BE2C (cell line): ENCODE measurements around the gene ABLIM2.

Source experiments
- DNase-seq: peaks from one replicate; pipeline ENCODE4 v3.0.0-alpha.2; 2020
- H3K27me3 ChIP-seq: fragments of 250-450 bp; sonication (Bioruptor Pico); 2 replicates; pipeline ENCODE4 v1.5.1; 2020; ENCODE audit warnings: mild to moderate bottlenecking
- H3K36me3 ChIP-seq: fragments of 250-450 bp; sonication (Bioruptor Pico); 2 replicates; pipeline ENCODE4 v1.5.1; 2020; ENCODE audit warnings: mild to moderate bottlenecking
- H3K4me1 ChIP-seq: fragments of 250-450 bp; sonication (Bioruptor Pico); 2 replicates; pipeline ENCODE4 v1.5.1; 2020
- H3K4me3 ChIP-seq: 2 replicates; pipeline ENCODE4 v1.5.1; 2011; ENCODE audit warnings: low read depth, low read length
- H3K9me3 ChIP-seq: fragments of 250-450 bp; sonication (Bioruptor Pico); 2 replicates; pipeline ENCODE4 v1.5.1; 2020
- TF ChIP-seq, protein P1 (sequence below): IDR thresholded peaks from 2 replicates; pipeline ENCODE4 v1.5.1; 2012; ENCODE audit warnings: mild to moderate bottlenecking, low read depth, low read length

The ABLIM2 gene

DNA sequence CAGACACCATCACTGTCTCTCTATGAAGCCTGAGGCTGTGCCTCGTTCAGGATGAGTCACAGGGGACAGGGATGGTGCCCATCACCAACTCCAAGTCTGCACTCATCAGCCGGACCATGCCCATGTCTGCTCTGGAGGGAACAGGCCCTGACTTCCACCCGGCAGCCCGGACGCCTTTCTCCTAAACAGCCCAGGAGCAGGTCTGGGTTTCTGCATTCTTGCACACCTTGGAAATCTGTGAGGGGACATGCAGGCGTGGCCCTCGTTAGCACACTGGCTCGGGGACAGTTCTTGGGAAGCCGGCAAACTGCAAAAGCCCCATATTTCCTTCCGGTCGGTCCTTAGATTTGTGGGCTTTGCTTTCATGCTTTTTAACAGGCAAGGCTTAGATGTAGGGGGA is 151.0 kb downstream of the ABLIM2 start:
- Histone ChIP-seq H3K27me3 (no peaks in the 10 kb centered on the region), H3K4me3 (no peak overlapping the region), H3K9me3 (no peaks in the 10 kb centered on the region), H3K4me1 (peaks cover 27% of the 10 kb centered on the region), H3K36me3 (no peaks in the 10 kb centered on the region; the same call in 1 of the 2 replicates)
- TF ChIP-seq, protein P1, sequence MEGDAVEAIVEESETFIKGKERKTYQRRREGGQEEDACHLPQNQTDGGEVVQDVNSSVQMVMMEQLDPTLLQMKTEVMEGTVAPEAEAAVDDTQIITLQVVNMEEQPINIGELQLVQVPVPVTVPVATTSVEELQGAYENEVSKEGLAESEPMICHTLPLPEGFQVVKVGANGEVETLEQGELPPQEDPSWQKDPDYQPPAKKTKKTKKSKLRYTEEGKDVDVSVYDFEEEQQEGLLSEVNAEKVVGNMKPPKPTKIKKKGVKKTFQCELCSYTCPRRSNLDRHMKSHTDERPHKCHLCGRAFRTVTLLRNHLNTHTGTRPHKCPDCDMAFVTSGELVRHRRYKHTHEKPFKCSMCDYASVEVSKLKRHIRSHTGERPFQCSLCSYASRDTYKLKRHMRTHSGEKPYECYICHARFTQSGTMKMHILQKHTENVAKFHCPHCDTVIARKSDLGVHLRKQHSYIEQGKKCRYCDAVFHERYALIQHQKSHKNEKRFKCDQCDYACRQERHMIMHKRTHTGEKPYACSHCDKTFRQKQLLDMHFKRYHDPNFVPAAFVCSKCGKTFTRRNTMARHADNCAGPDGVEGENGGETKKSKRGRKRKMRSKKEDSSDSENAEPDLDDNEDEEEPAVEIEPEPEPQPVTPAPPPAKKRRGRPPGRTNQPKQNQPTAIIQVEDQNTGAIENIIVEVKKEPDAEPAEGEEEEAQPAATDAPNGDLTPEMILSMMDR: no peak
- no peak for DNase-seq

DNA sequence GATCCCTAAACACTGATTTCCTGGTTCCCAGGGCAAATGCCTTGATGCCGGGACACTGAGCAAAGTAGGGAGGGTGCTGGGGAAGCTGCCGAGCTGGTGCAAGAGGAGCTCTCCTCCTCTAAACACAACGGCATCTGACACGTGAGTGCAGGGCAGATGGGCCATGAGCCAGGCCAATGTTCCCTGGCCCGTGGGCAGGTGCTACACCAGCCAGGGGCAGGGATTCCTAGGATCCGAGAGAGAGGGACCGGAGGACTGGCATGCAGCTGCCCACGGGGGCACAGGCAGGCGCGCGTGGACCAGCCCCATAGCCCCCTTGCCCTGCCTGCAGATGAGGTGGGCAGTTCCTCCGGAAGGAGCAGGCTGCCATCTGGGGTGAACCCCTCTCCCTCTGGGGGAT is 152.1 kb downstream of the ABLIM2 start:
- no peak for DNase-seq
- H3K36me3 ChIP-seq: no peaks in the 10 kb centered on the region; the same call in 1 of the 2 replicates
- no peaks in the 10 kb centered on the region for H3K9me3 ChIP-seq
- peaks cover 26% of the 10 kb centered on the region for H3K4me1 ChIP-seq
- no peaks in the 10 kb centered on the region for H3K27me3 ChIP-seq
- no peak overlapping the region for H3K4me3 ChIP-seq
- TF ChIP-seq, protein P1: no peak

DNA sequence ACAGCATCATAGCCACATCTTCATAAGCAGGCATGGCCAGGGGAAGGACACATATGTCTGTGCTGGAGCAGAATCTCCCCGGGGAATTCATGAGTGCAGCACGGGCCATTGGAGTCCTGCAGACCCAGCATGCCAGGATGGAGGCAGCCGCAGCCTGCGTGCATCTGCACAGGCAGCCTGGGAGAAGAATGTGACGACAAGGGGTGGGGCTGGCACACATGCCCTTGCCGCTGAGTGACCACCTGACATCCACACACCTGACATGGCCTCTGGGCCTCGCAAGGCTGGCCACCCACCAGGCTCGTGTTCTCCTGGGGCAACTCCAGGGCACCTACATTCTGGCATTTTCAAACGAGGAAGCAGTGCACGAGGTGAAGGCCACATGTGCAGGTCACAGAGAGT is 152.8 kb downstream of the ABLIM2 start:
- peak; percentile 86 for DNase-seq
- Histone ChIP-seq H3K27me3 (no peaks in the 10 kb centered on the region), H3K4me3 (no peak overlapping the region), H3K36me3 (no peaks in the 10 kb centered on the region; the same call in 1 of the 2 replicates), H3K9me3 (no peaks in the 10 kb centered on the region), H3K4me1 (peaks cover 20% of the 10 kb centered on the region)
- TF ChIP-seq, protein P1: no peak

DNA sequence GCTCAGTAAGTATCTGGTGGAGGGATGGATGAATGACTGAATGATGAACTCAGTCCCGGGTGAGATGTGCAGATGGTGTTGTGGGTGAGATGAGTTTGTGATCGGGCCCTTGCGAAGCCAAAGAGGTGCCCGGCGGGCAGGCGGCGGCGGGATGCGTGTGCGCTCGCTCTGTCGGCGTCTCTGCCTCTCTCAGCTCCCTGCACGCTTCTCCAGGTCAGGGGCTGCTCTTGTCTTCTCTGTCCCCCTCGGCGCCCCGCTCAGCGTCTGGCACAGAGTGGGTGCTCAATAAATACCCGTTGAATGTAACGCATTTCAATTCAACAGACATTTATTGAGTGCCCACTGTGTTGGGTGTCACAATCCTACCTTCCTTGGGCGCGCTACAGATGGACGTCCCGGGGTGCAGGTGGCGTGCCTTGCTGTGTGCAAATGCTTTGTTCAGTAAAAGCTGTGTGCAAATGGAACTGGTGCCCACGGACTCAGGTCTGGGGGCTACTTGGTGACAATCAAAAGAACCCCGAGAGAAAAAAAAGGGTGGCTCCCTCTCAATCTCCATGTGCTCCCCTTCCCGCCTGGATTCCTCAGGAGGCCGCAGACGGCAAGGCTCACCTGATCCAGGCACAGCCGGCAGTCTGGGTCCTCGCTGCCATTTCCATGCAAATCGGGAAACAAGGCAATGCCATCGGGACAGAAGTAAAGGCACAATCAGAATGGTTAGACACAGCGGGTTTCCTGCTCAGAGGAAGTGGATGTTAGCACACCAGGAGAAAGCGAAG is 153.4 kb downstream of the ABLIM2 start:
- H3K4me3 ChIP-seq: no peak overlapping the region
- no peaks in the 10 kb centered on the region; the same call in 1 of the 2 replicates for H3K36me3 ChIP-seq
- H3K4me1 ChIP-seq: peaks cover 19% of the 10 kb centered on the region
- H3K9me3 ChIP-seq: no peaks in the 10 kb centered on the region
- no peaks in the 10 kb centered on the region for H3K27me3 ChIP-seq
- DNase-seq: no peak
- TF ChIP-seq, protein P1: no peak

DNA sequence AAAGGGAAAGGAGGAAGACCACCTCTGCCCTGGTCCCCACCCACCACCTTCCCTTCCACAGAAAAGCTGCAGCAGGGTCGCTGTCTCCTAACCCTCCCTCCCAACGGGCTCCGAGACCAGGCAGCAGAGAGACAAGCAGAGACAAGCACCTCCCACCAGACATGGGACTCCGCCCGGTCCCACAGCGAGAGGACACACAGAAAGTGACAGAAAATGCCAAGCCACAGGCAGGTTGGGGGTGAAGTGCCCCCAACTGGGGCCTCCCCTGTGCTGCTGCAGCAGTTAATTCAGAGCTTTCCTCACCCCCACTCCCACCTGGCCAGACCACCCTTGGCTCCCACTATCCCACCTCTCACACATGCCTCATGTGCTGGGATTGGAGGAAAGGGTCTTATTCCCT is 154.5 kb downstream of the ABLIM2 start:
- Histone ChIP-seq H3K27me3 (no peaks in the 10 kb centered on the region), H3K36me3 (no peaks in the 10 kb centered on the region; the same call in 1 of the 2 replicates), H3K9me3 (no peaks in the 10 kb centered on the region), H3K4me3 (no peak overlapping the region), H3K4me1 (peaks cover 10% of the 10 kb centered on the region)
- no peak for DNase-seq
- TF ChIP-seq, protein P1: no peak

DNA sequence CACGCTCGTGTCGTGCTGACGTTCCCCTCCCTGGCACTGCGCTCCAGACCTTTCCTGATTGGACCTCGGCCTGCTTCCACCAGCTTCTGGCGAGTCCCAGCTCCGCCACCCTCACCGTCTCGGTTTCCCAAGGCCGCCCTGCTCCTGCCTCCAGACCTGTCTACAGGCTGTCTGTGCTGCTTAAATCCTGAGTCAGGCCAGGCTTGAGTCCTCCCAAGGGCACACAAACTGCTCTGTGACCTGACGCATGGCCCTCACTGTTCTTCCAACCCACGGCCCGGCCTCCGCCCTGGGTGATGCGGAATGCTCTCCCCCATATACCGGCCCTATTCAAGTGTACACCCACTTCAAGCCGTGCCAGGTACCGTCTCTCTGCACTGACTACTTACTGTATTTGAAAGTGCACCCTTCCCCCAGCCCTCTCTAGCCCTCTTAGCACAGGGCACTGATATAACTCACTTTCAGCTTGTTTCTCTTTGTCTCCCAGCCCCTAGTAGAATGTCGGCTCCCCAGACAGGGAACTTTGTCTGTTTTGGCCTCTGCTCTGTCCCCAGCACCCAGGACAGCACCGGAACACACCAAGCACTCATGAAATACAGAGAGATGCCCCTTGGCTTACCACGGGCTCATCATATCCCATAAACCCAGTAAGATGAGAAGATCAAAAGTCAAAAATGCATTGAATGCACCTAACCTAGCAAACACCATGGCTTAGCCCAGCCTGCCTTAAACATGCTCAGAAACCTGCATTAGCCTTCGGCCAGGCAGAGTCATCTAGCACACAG is 155.9 kb downstream of the ABLIM2 start:
- TF ChIP-seq, protein P1: no peak
- no peak for DNase-seq
- no peaks in the 10 kb centered on the region for H3K27me3 ChIP-seq
- no peaks in the 10 kb centered on the region; the same call in 1 of the 2 replicates for H3K36me3 ChIP-seq
- H3K9me3 ChIP-seq: no peaks in the 10 kb centered on the region
- peaks cover 10% of the 10 kb centered on the region for H3K4me1 ChIP-seq
- H3K4me3 ChIP-seq: no peak overlapping the region
